Ramos (cell line): ENCODE data around the gene DNAL4.
"Not testable (repeated sequence)": the region's sequence is repeated elsewhere in the genome, so short reads cannot be mapped to it uniquely, and the experiment has no call there.

Experiments
- in situ Hi-C: fragments of 300-500 bp; cut with MboI; formaldehyde crosslinking; loops from one replicate; pipeline ENCODE4 v1.14.3; 2022; ENCODE audit warnings: low sequenced_read_pairs; ENCODE audit not compliant: unreplicated experiment

DNAL4 gene

GRCh38 chr22:38828616-38829205 lies 34.8 kb upstream of the DNAL4 start:
- in situ Hi-C loops = no loop called here

DNA sequence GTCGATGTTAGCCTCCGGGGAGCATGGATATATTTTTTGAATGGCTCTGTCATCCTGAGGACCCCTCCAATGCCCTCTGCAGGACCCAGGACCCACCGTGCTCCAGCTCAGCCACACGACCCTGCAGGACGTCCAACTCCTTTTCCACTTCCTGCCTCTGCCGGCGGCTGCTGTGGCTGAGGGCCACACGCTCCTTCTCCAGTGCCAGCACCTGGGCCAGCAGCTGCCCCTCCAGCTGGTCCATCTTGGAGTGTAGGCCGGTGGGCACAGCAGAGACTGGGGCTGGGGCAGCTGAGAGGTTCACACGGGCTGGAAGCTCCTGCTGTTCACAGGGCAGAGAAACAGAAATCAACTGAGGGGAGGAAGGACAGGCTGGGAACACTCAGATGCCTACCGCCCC lies 34.2 kb upstream of the DNAL4 start:
- in situ Hi-C loops = no loop called here

- in situ Hi-C loops = no loop called here
These were observed 33.6 kb upstream of the DNAL4 start for GRCh38 chr22:38827510-38827909.

- in situ Hi-C loops = no loop called here
These were observed 32.9 kb upstream of the DNAL4 start for GRCh38 chr22:38826801-38827200.

DNA sequence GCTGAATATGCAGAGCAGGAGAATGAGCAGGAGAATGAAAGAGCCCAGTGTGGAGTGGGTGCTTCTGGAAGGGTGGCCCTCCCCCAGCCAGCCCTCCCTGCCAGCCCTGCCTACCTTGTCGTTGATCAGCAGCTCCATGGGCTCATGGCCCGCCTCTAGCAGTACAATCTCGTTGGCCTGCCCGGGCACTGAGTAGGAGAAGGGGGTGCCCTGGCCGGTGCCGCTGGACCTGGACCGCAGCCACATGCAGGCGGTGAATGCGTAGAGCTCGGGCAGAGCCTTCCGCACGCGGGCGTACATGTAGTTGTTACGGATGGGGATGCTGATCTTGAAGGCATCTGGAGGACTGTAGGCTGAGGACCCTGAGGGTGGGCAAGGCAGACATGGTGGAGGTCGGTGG lies 32.4 kb upstream of the DNAL4 start:
- in situ Hi-C loops = no loop called here

DNA sequence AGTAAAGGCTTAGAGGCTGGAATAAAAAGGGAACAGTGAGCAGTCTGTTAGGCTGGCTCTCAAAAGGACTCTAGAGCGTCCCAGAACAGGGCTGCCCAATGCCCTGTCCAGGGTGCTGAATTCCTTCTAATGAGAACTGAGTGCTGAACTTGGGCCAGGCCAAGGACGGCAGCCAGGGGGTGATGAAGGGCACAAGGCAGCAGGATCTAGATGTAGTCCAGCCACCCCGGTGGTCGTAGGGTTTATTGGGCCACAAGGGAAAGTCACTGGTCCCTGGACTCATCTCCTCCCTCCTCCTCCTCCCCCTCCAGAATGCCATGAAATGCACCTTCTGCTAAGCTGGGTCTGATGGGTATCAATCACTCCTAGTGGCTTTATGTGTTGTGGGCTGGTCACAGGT lies 30.6 kb upstream of the DNAL4 start:
- in situ Hi-C loops = no loop called here

GRCh38 chr22:38823637-38824036 lies 29.7 kb upstream of the DNAL4 start:
- in situ Hi-C loops = no loop called here

GRCh38 chr22:38823076-38823475 lies 29.1 kb upstream of the DNAL4 start:
- in situ Hi-C loops = no loop called here

GRCh38 chr22:38820020-38820419 lies 26.1 kb upstream of the DNAL4 start:
- in situ Hi-C loops = no loop called here

- in situ Hi-C loops = no loop called here
These were observed 25.5 kb upstream of the DNAL4 start for GRCh38 chr22:38819387-38819940.

GRCh38 chr22:38817196-38817595 lies 23.3 kb upstream of the DNAL4 start:
- in situ Hi-C loops = no loop called here

GRCh38 chr22:38815842-38816241 lies 21.9 kb upstream of the DNAL4 start:
- in situ Hi-C loops = no loop called here

GRCh38 chr22:38811241-38811640 lies 17.3 kb upstream of the DNAL4 start:
- in situ Hi-C loops = no loop called here

DNA sequence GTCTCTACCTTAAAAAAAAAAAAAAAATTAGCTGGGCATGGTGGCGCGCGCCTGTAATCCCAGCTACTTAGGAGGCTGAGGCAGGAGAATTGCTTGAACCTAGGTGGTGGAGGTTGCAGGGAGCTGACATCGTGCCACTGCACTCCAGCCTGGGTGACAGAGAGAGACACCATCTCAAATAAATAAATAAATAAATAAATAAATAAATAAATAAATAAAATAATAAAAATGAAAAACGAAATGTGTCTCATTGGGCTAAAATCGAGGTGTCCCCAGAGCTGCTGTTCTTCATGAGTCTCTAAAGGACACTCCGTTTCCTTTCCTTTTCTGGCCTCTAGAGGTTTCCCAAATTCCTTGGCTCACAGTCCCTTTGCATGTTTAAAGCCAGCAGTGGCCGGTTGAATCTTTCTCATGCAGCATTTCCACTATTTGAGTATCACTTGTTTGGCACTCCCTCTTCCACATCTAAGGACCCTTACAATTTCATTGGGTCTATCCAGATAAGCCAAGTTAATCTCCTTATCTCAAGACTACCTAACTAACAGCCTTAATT lies 11.2 kb upstream of the DNAL4 start:
- in situ Hi-C loops = not testable (repeated sequence)

- in situ Hi-C loops = no loop called here
These were observed 8.8 kb upstream of the DNAL4 start for GRCh38 chr22:38802671-38803121.

DNA sequence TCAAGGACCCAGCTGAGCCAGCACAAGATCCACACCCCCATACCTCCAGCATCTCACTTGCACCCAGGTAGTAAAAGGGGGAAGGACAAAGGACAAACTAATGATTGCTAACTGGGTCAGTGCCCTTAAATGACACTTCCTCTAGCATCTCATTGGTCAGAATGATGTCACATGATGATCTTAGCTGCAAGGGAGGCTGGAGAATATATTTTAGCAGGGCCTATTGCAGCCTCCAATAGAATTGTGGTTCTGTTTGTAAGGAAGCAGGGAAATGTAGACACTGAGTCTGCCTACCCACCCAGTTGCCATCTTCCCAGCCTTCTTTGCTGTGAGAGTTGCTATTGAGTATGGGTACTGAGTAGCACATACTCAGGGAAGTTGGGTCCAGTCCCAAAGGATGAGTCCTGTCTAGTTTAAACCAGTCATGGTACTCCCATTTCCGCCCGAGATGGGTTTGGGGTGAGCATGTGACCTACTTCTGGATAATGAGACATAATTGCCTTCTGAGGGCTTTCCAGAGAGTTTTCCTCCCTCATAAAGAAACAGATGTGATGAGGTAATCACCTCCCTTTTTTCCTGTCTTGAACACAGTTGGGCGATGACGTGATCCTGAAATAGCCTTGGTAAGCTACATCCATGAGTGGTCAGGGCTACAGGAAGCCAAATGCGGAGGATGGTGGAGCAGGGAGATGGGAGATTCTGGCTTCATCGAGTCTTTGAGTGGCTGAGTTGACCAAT lies 5.5 kb upstream of the DNAL4 start:
- in situ Hi-C loops = no loop called here

DNA sequence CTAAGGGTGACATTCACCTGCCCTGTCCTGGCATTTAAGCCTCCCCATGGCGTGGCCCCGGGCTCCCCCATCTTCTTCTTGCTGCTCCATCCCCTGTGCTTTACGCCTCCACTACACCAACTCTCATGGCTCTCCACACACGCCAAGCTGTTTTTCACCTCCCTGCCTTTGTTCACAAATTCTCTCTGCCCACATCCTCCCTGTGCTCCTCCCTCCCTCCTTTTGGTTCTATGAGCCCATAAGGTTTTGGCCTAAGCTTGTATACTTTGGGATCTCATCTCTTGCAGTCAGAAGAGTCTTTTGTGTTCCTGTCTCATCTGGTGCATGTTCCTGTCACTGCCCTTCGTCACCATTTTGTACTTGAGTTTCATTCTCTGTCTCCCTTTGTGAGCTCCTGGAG lies 4.6 kb upstream of the DNAL4 start:
- in situ Hi-C loops = no loop called here

- in situ Hi-C loops = no loop called here
These were observed 2.5 kb upstream of the DNAL4 start for GRCh38 chr22:38796262-38796957.

- in situ Hi-C loops = no loop called here
These were observed 1.6 kb upstream of the DNAL4 start for GRCh38 chr22:38795569-38795968.

DNA sequence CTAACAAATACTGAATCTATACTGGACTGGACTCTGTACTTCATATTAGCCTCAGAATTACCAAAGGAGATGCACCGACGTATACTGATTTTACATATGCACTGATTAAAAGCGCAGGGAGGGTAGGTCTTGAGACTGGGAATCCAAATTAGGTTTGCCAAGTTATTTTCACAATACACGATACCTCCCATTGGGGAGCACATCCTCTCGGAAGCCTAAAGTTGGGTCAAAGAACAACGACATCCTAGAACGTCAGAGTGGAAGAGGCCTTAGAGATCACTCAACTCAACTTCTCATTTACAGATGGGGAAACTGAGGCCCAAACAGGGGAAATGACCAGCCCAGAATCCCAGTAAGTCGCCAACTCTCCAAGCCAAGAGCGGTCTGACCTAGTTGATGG lies 626 bp downstream of the DNAL4 start:
- in situ Hi-C loops = no loop called here

GRCh38 chr22:38792833-38793232 lies 1.1 kb downstream of the DNAL4 start:
- in situ Hi-C loops = no loop called here
